G401.6 (cell line): ENCODE measurements around the gene ZNF799.
"Not testable (repeated sequence)": the region's sequence is repeated elsewhere in the genome, so short reads cannot be mapped to it uniquely, and the experiment has no call there.

ENCODE experiments used
- FAIRE-seq: peaks from 2 replicates; lab custom pipeline; 2012; peaks lifted over from hg19 to GRCh38; lab: Jason Lieb, UNC

ZNF799 gene

DNA sequence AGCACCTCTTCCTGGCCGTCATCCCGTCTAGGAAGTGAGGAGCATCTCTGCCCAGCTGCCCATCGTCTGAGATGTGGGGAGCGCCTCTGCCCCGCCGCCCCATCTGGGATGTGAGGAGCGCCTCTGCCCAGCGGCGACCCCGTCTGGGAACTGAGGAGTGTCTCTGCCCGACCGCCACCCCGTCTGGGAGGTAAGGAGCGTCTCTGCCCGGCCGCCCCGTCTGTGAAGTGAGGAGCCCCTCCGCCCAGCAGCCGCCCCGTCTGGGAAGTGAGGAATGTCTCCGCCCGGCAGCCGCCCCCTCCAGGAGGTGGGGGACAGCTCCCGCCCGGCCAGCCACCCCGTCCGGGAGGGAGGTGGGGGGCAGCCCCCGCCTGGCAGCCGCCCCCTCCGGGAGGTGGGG, 38.8 kb downstream of the ZNF799 start:
- FAIRE-seq = not testable (repeated sequence)

DNA sequence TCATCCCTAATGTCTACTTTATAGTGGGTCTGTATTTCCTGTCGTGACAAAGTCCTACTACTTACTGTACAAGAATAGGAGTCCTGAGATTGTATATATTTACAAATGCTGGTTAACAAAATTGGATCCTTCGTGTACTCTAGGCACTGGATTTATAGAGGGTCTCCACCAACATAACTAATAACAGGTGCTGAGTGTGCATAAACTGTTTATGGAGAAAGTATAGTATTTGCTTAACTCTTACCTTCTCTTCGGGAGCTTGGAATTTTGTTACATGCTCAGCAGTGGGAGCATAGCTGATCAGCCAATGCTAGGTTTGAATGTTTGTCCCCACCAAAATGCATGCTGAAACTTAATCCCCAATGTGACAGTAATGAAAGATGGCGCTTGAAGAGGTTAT, 47.7 kb downstream of the ZNF799 start:
- FAIRE-seq = no peak

DNA sequence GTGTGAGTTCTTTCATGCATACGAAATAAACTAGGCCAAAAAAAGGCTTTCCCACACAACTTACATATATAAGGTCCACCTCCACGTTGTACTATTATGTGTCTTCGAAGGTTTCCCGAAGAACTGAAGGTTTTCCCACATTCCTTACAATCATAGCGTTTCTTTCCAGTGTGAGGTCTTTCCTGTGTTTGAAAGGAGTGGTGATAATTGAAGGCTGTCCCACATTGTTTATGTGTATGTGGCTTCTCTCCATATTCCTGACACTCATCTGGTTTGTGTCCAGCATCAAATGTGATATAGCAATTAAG, 50.2 kb downstream of the ZNF799 start:
- no peak for FAIRE-seq

DNA sequence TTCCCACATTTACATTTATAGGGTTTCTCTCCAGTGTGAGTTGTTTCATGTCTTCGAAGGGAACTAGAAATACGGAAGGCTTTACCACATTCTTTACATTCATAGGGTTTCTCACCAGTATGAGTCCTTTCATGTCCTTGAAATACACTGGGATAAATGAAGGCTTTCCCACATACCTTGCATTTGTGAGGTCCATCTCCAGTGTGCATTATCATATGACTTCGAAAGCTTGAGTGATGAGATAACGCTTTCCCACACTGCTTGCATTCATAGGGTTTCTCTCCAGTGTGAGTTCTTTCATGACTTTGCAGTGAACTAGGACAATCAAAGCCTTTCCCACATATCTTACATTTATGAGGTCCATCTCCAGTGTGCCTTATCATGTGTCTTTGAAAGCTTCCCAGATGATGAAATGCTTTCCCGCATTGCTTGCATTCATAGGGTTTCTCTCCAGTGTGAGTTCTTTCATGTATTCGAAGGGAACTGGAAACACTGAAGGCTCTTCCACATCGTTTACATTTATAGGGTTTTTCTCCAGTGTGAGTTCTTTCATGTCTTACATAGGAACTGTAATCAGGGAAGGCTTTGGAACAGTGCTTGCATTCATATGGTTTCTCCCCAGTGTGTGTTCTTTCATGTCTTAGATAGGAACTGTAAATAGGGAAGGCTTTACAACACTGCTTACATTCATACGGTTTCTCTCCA, 50.7 kb downstream of the ZNF799 start:
- FAIRE-seq = no peak

DNA sequence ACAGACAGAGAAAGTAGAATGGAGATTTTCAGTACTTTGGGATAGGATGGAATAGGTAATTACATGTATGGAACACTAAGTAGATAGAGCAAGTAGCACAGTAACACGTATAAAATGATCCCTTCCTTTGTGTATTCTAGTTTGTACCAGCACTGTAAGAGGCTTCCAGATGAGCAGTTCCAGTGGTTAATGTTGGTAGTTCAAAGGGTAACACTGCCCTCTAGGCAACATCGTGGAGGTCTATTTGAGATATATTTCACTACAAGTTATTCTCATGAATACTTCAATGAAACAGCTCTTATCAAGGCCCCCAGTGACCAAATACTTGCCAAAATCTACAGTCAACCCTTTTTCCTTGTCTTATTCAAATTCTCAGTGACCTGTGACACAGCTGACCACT, 54.2 kb downstream of the ZNF799 start:
- no peak for FAIRE-seq

DNA sequence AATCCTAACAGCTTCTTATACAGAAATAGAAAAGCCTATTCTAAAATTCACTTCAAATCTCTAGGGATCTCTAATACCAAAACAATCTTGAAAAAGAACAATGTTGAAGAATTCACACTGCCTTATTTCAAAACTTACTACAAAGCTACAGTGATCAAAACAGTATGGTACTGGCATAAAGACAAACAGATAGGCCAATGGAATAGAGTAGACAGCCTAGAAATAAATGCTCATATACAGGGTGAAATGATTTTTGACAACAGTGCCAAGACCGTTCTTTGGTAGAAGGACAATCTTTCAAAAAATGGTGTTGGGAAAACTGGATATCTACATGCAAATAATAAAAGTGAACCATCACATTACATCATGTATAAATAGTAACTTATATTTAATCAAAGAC, 55.9 kb downstream of the ZNF799 start:
- no peak for FAIRE-seq
